HG03097 (cell line): Measurements from ENCODE around the gene PIP5K1A.
A peak's percentile ranks its signal among the peaks of the same experiment; 100 is the strongest.
"Not testable (repeated sequence)": the region's sequence is repeated elsewhere in the genome, so short reads cannot be mapped to it uniquely, and the experiment has no call there.

Experiments
- ATAC-seq: cut with Tn5 transposase; IDR thresholded peaks from one replicate; pipeline ENCODE4 v1.9.1; 2021; ENCODE audit not compliant: unreplicated experiment, low FRiP score

Gene PIP5K1A

GRCh38 chr1:151198254-151199127 is at the start of gene PIP5K1A:
PIP5K1A (plus strand) TSS chr1:151198552; CDS start chr1:151198997, 445 bp downstream.
- peak; percentile 88 for ATAC-seq

DNA sequence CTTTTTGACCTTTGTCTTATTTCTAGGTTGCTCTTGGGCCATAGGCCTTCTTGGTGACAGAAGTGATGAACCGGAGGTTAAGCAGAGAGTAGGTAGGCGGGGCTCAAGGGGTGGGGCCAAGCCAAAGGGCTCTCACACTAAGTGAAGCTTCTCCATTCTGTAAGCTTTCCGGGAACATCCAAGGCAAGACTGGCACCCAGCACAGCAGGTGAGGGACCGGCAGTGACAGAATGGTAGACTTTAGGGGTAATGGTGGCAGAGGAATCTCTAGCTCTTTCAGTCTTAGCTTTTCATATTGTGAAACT is 41.9 kb upstream of the PIP5K1A start, which contains the start of gene TNFAIP8L2:
TSS of gene TNFAIP8L2 (plus strand) at position 135 of the 305 bp plus-strand sequence. CDS start 2,049 bp downstream, outside the sequence.
- peak; percentile 45 for ATAC-seq

- ATAC-seq: no peak
These were observed 41.3 kb upstream of the PIP5K1A start for GRCh38 chr1:151157067-151157531.

- no peak for ATAC-seq
These were observed 40.0 kb upstream of the PIP5K1A start for GRCh38 chr1:151158326-151158725.

DNA sequence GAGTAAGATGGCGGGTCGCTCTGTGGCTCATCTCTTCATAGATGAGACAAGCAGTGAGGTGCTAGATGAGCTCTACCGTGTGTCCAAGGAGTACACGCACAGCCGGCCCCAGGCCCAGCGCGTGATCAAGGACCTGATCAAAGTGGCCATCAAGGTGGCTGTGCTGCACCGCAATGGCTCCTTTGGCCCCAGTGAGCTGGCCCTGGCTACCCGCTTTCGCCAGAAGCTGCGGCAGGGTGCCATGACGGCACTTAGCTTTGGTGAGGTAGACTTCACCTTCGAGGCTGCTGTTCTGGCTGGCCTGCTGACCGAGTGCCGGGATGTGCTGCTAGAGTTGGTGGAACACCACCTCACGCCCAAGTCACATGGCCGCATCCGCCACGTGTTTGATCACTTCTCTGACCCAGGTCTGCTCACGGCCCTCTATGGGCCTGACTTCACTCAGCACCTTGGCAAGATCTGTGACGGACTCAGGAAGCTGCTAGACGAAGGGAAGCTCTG is 39.6 kb upstream of the PIP5K1A start:
- ATAC-seq: no peak

GRCh38 chr1:151159373-151159772 is 39.0 kb upstream of the PIP5K1A start:
- ATAC-seq: no peak

GRCh38 chr1:151164732-151165280 is 33.5 kb upstream of the PIP5K1A start:
- ATAC-seq: no peak

DNA sequence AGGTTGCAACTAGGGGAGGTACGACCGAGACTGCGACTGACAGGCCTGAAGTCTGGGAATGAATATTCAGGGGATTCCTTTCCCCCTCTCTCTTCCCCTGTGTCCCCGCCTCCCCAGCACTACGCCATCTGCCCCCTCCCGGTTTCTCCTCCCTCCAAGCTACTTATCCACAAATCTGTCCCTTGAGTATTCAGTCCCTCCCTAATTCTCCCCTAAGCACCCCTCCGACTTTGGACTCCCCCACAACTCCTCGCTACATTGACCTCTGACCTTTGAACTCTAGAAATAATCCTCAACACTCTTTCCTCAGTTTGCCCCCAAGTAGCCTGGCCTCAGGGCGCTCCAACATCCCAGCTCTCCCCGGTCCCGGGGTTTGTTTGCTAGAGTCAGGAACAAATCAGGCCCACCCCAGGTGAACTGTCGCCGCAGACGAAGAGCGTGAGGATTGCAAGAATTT is 33.0 kb upstream of the PIP5K1A start:
- ATAC-seq: no peak

DNA sequence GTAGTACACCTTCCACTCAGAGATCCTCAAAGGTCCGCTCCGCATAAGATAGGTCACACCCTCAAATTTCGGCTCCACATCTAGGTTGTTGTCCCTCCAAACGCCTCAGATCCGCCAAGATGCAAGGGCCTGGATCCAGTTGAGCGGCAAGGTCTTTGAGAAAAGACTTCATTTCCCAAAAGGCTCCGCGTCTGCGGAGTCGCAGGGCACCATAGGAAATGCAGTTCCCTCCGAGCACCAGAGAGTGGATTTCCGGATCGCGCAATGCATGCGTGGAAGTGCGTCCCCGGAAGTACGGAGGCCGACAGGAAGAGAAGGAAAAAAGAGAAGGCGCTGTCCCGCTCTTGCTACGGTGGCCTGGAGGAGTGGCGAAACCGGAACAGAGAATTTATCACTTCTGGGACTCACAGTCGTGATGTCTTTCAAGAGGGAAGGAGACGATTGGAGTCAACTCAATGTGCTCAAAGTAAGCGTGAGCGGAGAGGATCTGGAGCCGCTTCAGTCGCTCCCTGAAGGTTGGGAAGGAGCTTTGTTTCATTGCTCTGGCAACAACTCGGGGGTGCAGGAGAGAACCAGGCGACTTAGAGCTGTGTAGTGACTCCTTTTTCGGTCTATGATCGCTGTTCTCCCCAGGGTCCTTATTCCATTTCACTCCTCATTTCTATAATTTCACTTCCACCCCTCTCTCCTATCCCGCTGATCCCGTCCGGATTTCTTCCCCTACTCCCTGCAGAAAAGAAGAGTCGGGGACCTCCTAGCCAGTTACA is 32.4 kb upstream of the PIP5K1A start, which contains the start of the genes LYSMD1 and SCNM1:
TSS of gene LYSMD1 (minus strand) at position 165 of the 767 bp plus-strand sequence. CDS start 644 bp downstream, outside the sequence.
TSS of gene SCNM1 (plus strand) at position 407 of the 767 bp plus-strand sequence. CDS start at position 416, 9 bp downstream.
- peak; percentile 83 for ATAC-seq

GRCh38 chr1:151166505-151166956 is 31.8 kb upstream of the PIP5K1A start:
- no peak for ATAC-seq

DNA sequence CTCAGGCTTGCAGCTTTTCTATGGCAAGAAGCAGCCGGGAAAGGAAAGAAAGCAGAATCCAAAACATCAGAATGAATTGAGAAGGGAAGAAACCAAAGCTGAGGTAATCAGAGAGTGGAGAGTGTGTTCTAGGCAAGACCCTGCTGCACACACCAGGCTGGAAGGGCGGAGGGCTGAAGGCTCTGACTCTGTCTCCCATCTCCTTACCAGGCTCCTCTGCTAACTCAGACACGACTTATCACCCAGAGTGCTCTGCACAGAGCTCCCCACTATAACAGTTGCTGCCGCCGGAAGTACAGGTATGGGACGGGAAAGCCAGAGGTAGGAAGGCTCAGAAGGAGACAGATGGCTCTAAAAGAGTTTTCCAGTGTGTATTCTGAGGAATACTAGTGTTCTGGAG is 31.2 kb upstream of the PIP5K1A start:
- no peak for ATAC-seq

DNA sequence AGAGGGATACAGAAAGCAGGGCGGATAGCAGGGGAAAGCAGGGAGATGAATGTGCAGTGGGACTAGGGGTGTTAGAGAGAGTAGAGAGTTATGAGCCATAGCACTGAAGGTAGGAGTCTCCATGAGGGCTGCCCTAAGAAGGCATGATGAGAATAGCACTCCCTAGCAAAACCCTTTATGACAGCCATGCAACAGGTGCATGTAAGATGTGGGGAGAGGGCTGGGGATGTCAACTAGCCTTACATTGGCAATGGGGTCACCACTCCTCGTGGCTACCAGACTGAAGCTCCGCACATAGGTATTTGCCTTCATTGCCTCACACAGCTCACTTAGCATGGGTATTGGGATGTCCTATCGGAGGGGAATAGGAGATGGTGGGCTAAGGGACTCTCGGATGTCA is 27.2 kb upstream of the PIP5K1A start:
- no peak for ATAC-seq

DNA sequence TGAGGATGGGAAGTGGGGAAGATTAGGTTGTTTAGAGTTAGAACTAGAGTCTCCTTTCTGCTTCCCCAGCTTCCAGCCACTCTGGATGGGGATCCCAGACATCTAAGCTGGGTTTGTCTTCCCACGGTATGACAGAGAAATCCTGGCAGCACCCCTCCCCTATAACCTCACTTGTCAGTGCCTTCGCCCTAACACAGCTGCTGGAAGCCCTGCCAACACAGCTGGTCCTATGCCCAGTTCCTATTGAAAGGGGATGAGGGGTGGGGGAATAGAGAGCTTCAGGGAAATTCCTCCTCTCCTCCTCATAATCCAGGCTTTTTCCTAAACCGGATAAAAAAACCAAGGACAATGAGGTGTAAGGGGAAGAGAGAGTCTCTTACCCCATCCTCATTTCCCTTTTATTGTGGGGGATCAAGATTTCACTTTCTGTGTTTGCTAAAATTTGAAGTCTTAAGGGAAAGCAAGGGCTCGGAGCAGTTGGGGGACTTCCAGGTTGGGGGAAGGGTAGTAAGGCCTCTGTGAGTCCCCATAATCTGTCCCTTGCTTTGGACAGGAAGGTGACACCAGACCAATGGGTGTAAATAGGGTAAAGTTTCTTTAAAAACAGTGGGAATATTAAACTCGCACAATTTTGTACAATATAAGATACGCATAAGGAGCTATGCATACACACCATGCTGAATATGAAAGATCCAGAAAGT is 23.2 kb upstream of the PIP5K1A start:
- ATAC-seq: no peak

DNA sequence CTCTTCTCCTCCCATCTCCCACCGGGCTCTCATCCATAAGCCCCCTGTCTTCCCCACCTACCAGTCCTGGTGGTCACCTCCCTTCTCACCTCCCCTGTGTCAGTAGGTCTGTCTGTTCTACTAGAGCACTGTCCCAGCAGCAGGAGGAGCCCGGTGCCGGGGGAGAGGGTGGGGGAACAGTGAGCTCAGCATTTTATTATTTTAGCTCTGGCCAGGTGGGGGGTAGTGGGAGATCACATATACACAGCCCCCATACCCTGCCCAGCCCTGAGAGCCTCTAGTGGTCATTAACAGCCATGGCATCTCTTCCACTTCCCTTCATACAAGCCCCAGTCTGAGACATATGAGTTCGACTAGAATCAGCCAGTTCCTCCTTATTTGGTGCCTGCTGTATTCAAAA is 22.5 kb upstream of the PIP5K1A start, which contains the start of gene TMOD4:
TSS of gene TMOD4 (minus strand) at position 119 of the 400 bp plus-strand sequence. CDS start 1,106 bp downstream, outside the sequence.
- no peak for ATAC-seq

GRCh38 chr1:151176514-151177045 is 21.8 kb upstream of the PIP5K1A start:
- no peak for ATAC-seq

DNA sequence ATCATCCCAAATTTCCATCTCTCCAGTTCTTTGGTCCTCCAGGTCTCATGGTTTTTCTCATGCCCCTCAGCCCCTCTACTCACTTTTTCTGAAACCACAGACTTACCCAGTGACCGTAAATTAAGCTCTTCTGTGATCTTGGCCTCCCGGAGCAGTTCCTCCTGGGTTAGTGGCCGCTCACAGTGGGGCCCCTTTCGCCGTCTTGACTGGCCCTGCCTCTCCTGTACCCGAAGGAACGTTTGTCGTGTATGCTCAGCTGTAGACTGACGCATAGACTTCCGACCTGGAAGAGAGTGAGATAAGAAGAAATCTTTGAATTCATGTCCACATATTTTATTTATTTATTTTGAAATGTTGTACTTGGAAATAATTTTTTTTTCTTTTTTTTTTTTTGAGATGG is 14.1 kb upstream of the PIP5K1A start:
- no peak for ATAC-seq

DNA sequence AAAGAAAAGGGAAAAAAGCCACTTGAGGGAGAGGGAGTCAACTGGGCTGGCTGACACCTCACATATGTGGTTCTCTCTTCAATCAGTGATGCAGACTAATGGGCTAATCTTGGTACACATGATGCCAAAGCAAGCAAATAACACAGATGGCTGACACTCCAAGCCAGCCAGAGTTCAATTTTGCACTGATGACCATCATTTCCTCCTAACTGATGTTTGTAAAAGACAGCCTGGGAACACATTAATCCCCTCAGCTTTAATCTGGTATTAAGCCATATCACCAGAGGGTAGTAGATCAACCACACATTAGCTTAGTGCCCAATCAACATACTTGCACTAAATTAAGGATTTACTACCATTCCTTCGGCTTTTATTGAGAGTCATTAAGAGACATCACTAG is 11.1 kb upstream of the PIP5K1A start:
- ATAC-seq: no peak

- ATAC-seq: not testable (repeated sequence)
These were observed 9.7 kb upstream of the PIP5K1A start for GRCh38 chr1:151188667-151189066.

DNA sequence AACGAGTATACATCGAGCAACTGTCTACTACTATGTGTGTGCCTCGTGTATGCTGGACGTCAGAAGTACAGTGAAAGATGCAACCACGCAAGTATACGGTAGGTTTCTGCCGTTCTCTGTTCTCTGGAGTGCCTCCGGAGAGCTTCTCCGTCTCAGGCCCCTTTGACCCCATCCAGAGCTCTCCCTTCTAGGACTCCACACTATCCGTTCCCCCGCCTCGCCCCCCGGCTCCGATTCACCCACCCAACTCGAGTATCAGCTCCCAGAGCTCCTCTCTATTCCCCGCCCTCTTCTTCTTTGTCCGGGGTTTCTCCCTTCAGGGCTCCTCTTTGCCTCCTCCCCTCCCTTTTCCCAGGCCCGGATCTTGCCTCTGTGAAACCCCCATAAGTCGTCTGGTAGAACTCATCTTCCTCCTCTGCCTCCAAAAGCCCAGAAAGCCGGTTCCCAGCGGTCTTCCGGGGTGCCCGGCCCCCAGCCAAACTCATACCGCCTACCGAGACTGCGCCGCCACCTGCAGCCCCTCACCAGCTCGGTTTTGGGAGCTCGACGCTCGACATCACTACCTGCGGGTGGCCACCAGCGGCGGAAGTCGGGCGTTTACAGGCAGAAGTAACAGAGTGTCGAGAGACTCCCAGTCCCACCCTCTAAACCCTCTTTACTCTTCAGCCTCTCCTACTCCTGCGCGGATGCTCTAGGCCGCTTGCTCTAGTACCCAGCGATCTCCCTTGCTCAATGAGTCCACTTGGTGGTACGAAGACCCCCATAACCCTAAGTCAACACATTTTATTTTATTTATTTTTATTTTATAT is 8.5 kb upstream of the PIP5K1A start, which contains the start of gene VPS72:
TSS of gene VPS72 (minus strand) at position 561 of the 809 bp plus-strand sequence. CDS start at position 485, 76 bp downstream.
- ATAC-seq: peak; percentile 77
